HTR-8/SVneo (cell line): Measurements from ENCODE around the gene POLR1F.

Source experiments
- DNase-seq: peaks from one replicate; pipeline ENCODE4 v3.0.0; 2011; ENCODE audit warnings: low spot score, mixed read lengths; ENCODE audit not compliant: insufficient read length
- FAIRE-seq: peaks from 2 replicates; lab custom pipeline; 2011; peaks lifted over from hg19 to GRCh38; lab: Jason Lieb, UNC

The POLR1F gene

GRCh38 chr7:19677180-19677579 lies 31.7 kb downstream of the POLR1F start:
- DNase-seq (no peak), FAIRE-seq (no peak)

- FAIRE-seq: no peak
- DNase-seq: no peak
Measured at GRCh38 chr7:19675816-19676215, 33.0 kb downstream of the POLR1F start.

- no peak for DNase-seq
- FAIRE-seq: no peak
Measured at GRCh38 chr7:19674266-19674960, 34.4 kb downstream of the POLR1F start.

- FAIRE-seq (no peak), DNase-seq (no peak)
Measured at GRCh38 chr7:19670806-19671205, 38.0 kb downstream of the POLR1F start.

DNA sequence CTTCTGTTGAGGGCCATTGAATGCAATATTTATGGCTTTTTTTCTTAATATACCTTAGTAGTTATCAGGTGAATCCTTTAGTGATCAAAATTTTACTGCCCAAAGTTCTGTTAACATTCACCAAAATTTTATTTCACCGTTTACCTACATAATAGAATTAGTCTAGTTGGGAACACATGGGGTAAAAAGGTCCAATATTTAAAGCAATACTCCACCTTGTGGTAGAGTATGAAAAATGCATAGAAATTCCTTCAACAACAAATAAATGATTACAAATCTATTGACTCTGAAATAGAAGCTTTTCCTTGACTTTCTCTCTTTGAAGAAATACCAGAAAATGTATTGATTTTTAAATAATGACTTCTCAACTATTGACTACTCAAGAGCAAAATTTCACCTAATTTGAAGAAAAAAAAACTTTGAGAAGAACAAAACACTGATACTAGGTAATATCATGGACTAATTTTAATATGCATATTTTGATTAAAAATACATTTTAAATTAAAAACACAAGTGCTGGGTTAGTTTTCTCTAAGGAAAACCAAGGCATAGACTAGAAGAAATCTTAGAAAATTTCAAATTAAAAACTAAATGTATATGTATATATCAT lies 43.3 kb downstream of the POLR1F start:
- DNase-seq (peak; percentile 24), FAIRE-seq (no peak)

DNA sequence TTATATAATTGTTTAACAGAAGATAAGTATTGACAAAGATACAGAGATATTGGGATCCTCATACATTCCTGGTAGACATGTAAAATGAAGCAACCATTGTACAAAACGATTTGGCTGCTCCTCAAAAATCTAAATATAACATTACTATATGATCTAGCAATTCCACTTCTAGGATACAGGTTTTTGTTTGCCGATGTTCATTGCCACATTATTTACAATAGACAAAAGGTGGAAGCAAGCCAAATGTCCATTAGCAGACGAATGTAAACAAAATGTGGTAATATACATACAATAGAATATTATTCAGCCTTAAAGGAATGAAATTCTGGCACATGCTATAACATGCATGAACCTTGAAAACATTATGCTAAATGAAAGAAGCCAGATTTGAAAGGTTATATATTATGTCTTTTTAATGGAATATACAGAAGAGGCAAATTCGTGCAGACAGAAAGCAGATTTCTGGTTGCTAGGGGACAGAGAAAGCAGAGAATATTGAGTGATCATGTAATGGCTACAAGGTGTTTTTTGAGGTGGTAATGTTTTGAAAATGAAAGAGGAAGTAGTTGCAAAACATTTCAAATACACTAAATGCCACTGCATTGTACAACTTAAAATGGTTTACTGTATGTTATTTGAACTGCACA lies 44.9 kb downstream of the POLR1F start:
- DNase-seq: no peak
- no peak for FAIRE-seq

DNA sequence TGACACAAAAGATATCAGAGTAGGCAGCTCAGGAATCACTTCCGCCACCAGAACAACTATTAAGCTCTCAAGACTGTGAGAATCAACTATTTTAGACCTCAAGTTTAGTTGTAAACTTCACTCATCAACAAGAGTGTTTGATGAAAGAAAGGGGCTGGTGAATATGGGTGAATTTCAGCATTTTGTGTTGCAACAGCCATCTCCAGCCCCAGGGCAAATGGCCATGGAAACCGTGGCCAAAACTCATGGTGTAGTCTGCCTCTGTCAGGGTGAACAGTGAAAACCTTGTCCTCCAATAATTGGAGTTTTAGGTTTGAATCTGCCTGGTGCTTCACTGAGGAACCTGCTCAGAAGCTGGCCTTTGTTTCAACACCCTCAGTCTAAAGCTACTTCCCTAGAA lies 60.0 kb downstream of the POLR1F start:
- DNase-seq: no peak
- FAIRE-seq: no peak
